Endometrium (tissue), 2 donors: ENCODE results near the gene P2RX2.
A peak's percentile ranks its signal among the peaks of the same experiment; 100 is the strongest.

Source experiments
- FAIRE-seq: peaks from 2 replicates; lab custom pipeline; 2012; peaks lifted over from hg19 to GRCh38; lab: Jason Lieb, UNC
- donor health status: control.
- donor health status: control.

P2RX2 gene

DNA sequence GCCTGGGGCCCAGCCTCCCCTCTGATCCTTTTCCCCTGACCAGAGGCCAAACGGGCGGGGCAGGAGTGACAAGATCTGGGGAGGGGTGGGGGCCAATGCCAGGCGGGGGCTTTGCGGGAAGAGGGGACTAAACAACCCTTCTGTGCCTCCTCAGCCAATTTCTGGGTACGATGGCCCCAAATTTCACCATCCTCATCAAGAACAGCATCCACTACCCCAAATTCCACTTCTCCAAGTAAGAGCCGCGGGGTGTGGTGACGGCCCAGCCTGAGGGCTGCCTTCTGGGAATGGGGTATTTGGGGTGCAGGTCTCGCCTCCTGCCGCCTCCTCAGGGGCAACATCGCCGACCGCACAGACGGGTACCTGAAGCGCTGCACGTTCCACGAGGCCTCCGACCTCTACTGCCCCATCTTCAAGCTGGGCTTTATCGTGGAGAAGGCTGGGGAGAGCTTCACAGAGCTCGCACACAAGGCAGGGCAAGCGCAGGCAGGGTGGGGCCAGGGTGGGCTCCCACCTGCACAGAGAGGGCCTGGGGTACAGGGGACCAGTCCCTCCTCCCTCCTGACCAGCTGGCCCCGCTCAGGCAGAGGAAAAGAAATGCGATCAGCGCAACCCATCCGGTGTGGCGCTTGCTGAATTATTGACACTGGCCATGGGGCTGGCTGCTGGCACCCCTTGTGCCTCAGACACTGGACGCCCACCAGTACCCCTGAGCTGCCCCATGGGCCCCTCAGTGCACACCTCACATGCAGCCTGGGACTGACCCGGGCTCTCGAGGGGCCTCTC is 1.7 kb downstream of the P2RX2 start:
- no peak for FAIRE-seq

DNA sequence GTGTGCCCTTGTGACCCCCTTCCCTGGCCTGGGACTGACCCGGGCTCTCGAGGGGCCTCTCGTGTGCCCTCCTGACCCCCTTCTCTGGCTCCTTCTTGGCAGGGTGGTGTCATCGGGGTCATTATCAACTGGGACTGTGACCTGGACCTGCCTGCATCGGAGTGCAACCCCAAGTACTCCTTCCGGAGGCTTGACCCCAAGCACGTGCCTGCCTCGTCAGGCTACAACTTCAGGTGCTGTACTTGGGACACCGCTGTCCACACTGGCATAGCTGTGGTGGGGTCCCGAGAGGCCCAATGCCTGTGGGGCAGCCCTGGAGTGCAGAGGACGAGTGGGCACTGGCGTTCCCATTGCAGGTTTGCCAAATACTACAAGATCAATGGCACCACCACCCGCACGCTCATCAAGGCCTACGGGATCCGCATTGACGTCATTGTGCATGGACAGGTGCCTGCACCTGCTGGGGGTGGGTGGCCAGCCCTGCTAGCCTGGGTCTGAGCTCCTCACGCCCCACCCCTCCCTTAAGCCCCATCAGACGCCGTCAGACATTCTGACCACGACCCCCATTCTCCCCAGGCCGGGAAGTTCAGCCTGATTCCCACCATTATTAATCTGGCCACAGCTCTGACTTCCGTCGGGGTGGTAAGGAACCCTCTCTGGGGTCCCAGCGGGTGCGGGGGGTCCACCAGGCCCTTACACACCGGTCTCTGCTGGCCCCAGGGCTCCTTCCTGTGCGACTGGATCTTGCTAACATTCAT is 2.5 kb downstream of the P2RX2 start:
- no peak for FAIRE-seq

DNA sequence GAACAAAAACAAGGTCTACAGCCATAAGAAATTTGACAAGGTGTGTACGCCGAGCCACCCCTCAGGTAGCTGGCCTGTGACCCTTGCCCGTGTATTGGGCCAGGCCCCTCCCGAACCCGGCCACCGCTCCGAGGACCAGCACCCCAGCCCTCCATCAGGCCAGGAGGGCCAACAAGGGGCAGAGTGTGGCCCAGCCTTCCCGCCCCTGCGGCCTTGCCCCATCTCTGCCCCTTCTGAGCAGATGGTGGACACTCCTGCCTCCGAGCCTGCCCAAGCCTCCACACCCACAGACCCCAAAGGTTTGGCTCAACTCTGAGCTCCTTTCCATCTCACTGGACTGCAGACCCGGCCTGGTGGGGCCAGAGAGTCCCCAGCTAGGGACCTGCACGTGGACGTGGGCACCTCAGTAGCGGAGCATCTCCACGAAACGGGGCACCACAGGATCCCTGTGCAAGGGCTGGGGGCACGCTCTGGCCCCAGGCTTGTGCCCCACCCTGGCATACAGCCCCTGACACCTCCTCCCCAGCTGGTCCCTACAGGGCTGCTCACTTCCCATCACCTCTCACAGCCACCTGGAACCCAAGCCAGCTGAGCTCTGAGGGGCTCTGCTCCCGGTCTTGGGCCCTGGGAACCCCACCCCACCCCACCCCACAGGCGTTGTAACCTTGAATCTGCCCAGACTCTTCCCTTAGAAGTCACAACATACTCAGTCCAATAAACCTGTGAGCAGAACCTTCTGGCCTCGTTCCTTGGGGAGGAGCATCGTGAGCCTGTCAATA is 3.3 kb downstream of the P2RX2 start:
- FAIRE-seq, result no peak

DNA sequence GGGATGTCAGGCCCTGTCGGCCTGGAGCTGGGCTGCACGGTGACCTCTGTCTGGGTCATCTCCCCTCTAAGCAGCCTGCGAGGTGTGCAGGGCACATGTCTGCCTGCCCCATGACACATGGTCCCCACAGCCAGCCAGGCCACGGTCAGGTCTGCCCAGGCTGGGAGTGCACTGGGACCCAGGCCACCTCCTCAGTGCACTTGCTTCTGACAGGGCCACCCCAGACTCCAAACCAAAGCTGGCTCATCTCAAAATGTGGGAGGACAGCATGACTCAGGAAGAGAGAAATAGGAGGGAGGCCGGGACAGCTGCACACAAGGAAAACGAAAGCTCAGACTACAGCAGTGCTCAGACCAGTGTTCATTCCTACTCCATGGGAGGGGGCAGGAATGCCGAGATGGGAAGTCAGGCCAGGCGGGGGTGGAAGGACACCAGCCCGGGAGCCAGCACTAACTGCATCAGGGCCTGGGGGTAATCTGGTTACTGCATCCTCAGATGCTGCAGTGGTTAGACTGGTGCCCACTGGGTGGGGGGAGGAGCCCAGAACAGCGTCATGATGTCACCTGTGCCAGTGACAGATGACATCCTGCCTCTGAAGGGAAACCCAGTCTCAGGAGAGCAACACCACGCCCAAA is 4.0 kb downstream of the P2RX2 start:
- peak; percentile 35 for FAIRE-seq

DNA sequence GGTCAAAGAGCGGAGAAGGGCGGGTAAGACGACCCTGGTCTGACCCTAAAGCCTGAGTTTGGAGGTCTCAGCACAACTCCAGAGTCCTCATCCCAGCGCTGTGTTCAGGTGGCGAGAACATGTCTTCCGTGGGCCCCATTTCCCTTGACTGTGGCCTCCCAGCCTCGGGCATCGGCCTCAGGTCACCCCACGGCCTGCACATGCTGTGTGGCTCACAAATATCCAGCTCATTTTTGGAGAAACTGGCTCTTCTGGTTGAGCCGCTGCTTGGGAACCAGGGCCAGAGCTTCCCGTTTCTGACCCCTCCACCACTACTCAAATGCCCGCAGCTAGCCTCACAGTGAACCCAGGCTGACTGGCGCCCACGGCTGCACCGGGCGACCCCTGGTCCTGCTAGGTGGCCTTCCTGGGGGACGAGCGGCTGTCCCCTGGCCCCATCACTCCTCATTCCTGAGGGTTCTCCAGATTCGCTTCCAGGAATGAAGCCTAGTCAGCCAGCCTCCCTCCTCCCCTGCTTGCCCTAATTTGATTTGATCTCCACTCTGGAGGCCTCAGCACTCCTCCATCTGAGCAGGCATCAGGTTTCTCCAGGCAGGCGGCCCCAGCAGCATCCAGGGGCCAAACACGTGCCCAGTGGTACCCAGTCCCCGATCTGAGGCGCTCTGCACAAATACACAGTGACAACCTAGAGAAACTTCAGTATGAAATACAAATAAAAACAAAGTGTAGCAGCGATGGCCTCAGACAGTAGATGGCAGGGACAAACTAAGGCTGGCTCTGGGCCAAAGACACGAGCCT is 4.7 kb downstream of the P2RX2 start:
- no peak for FAIRE-seq

DNA sequence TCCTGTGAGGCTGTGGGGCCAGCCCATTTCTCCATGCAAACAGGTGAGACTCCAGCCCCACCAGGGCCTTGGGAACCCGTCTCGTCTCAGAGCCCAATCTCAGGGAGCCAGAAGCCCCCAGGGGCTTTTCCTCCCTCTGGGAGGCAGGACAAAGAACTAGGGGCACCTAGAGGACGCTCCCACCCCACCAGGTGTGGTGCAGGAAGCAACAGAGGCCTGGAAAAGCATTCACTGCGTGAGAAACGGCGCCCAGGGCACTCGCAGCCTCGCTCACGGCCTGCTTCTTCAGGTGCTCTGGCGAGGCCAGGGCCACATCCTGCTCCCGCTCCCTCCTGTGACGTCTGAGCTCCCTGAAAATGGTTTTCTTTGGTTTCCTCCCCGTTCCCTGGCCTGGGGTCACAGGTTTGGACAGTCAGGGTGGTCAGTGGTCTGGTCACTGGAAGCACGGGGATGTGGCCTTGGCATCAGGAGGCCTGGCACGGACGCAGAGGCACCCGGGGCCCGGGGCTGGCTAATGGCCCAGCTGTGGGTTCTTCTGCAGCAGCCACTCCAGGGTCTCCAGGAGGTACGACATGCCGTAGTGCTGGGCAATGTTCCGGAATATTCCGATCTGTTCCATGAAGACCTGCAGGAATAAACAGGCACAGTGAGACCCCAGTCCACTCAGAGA is 5.7 kb downstream of the P2RX2 start:
- no peak for FAIRE-seq

DNA sequence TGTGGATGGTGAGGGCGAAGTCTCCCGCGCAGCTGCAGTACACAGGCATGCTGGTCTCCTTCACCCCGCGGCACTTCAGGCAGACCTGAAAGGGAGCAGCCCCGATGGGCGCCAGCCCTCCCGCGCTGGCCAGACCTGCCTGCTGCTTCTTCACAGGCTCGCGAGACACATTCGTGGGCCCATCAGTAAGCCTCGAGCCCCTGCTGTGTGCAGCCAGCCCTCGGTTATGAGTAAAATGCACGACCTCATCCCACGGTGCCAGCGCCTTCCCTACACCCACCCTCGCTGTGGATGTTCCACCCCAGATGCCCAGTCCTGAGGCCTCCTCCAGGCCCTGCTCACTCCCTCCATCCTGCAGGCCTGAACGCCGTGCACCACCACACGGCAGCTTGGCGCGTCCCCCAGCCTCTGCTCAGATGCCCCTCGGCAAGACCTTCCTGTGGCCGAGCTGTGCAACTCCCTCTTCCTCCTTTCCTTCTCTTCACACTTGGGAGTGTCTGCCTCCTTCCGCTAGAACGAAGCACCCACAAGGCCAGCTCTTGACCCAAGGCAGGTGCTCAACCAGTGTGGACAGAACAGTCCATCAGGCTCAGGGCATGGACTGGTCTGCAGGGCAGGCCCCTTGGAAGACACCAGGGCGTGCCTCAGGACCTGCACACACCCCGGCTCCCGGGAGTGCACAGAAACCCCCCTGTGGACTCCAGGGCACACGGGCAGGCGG is 6.5 kb downstream of the P2RX2 start:
- no peak for FAIRE-seq

DNA sequence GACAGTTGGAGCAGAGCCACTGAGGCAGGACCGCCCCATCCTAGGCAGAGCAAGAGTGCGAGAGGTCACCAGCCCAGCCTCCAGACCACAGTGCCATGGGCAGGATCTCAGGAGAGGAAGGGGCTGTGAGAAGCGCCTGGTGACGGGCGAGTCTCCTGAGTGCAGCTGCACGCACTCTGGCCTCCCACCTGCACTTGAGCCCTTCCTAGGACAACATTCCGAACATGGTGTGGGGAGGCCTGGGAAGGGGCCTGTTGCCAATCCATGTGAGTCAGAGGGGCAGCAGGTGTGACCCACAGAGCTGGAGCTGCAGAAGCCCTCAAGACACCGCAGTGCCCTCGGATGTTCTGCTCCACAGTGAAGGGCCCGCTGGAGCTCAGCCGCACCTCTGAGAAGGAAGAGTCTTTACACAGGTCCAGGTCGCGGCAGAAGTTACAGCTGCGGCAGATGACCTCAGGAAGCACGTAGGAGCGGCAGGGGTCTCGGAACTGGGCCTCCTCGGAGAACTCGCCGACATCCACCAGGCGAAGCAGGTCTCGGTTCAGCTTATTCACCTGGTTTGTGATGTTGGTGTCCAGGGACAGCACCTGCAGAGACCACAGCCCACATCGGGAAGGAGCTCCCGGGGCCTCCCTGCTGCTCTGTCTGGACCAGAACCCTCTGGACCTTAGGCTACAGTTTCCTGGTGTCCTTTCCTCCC is 7.3 kb downstream of the P2RX2 start:
- FAIRE-seq, result no peak

DNA sequence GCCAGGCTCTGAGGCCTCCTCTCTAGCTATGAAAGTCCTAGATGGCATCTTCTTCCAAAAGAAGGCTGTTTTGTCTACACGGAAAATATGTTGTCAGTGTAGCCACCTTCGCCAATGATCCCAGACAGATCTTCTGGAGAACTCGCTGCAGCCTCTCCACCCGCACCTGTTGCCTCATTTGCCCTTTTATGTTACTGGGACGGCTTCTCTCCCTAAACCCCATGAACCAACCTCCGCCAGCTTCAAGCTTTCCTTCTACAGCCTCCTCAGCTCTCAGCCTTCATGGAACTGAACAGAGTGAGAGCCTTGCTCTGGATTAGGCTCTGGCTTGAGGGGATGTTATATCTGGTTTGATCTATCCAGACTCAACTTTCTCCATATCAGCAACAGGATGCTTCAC is 10.8 kb downstream of the P2RX2 start:
- no peak for FAIRE-seq

DNA sequence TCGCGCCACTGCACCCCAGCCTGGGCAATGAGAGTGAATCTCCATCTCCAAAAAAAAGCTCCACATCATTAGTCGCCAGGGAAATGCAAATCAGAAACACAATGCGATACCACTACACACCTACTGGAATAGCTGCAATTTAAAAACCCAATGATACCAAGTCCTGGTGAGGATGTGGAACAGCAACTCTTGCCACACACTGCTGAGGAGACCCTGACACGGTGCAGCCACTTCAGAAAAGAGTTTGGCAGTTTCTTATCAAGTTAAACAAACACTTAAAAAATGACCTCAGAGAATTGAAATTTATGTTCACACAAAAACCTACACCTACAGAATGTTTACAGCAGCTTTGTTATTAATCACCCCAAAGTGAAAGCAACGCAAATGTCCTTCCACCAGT is 12.1 kb downstream of the P2RX2 start:
- no peak for FAIRE-seq

DNA sequence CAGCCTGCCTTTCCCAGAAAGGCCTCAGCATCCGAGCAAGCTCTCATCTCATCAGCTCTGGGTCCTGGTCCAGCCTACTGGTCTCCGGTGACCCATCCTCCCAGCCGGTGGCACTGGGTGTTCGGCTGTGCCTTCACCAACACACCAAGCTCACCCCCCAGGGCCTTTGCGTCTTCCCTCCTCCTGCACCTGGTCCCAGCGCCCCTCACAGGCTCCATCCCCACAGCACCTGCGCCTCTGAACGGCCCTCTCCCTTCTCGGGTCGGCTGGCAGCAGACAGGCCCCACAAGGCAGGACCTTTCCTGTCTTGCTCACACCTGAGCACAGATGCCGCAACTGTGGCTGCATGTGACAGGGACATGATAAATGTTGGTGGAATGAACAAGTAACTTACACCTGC is 13.1 kb downstream of the P2RX2 start:
- FAIRE-seq, result no peak

DNA sequence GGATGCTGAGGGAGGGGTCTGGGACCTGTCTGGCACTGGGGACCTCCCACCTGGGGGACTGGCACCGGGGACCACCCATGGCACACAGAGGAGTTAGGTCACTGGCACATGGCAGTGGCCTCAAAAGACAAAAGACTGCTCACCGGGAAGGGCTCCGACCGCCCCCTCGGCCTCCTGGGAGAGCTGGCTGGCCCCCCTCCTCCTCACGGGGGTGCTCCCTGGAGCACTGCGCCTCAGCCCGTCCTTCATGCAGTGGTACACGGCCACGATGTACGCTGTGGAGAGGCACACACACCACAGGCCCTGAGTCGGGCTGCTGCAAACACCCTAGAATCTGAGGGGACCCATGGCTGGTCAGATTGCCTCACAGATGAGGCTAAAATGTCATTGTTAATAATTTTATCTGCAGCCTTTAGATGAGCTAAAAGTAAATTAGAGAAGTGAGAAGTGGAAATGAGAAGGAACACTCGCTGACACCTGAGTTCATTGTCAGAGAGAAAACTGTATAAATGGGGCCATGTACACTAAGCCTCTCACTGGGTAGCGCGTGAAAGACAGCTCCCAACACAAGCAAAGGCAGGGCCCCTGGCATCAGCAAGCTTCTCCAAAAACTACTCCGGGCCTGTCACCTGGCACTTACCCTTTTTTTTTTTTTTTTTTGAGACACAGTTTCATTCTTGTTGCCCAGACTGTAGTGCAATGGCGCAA is 14.1 kb downstream of the P2RX2 start:
- no peak for FAIRE-seq

DNA sequence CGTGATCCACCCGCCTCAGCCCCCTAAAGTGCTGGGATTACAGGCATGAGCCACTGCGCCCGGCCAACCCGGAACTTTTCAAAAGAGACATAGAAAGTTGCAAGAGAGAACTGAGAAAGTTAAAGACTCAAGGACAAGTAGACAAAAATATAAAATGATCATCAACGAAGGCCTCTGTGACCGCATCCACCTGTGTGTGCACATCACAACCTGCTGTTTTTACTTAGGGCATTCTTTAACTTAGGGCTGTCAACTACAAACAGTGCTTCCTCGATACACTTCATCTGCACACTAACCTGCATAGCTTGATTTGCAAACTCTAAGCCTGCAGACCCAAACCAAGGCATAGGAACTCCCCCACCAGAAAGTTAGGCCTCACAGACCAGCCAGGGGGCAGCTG is 14.8 kb downstream of the P2RX2 start:
- FAIRE-seq, result no peak

DNA sequence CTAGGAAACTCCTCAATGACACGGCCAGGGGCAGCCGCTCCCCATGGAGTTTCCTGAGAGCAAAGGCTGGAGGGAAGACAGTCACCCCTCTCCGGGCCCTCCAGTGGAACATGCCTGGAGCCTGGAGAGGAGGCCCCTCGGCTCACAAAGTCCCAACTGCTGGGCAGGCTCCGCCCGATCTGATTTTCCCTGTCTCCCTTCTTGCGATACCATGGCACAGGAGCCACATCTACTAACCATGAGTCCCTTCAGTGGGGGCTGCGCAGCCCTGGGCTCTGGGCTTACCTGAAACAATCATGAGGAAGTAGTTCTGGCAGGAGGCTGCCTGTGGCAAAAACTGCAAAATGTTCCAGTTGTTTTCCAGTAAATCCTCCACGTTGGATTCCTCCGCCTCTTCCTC is 15.3 kb downstream of the P2RX2 start:
- no peak for FAIRE-seq

DNA sequence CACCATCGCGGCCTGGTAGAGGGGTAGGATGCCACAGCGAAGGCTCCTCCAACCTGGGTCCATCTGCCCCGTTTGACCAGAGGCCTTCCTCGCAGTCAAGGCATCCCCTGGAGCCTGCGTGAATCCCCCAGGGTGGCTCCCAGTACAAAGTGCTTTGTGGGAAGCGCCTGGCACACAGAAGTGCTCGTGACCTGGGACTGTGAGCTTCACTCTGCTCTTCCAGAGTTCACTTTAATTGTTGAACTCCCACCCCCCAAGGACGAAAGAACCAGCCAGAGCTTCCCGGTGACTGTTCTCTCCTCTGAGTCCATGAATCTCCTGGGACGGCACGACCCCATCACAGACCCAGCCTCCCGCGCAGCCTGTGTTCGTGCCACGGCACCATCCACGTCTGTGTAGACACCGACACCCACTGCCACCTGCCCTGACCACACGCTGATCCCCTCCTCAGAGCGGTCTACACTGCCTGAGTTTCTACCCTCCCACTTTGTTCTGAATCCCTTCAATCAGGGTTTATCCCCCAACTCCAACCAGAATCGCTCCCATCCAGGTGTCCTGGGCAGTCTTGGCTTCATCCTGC is 15.9 kb downstream of the P2RX2 start:
- no peak for FAIRE-seq

DNA sequence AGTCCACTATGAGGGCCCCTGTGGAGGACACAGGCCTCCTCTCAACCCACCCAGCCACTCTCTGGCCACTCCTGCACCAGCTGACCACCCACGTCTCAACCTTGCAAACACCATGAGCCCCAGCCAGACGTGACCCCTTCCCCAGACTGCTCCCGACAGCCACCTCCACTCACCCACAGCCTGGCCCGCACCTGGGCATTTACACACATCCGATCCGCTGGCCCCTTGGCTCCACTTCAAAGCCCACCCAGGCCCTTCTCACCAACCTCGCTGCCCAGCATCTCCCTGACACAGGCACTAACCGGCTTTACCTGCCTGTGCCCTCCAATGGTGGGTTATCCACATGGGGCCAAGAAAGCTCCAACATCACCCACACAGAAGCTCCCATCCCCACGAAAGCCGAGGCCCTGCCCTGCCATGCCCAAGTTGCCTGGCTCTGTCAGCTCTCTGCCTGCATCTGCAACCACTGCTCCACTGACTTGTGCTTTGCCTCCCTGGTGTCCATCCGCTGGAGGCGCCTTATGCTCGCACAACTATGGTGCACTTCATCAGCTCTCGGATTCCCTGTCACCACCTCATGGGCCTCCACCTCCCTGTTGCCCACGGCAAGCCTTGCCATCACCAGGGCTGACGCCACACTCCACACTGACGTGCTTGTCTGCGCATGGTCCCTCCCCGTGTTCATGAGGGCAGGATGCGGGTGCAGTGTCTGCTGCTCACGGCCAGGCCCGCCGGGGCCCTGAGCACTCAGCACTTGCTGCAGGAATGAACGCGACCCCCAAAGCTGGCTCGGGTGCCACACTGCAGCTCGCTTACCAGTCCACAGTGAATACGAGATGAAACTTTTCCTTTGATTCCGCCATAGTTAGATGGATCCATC is 16.7 kb downstream of the P2RX2 start:
- no peak for FAIRE-seq

DNA sequence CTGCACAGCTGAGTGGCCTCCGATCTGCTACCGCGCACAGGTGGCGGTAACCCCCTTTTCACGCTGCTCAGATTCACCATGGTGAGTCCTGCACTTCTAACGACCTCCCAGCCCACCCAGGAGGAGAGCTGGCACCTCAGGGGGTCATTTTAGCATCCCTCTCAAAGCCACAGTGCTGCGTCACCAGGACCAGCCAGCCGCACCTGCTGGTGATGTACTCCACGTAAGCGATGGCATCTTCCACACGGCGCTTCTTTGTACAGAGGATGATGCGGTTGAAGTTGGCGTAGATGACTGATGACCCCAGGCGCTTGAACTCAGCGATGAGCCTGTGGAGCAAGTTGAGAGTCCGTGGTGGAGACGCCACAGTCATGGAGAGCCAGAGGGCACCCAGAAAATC is 19.2 kb downstream of the P2RX2 start:
- FAIRE-seq, result no peak
